T-helper 17 cell (primary cell): ENCODE data around the gene C4orf50. TPM values are rescaled to one million over a fixed set of nuclear protein-coding genes. Genes with fewer than 3 reads are reported as not detected.

Experiments used
- ATAC-seq: fragments of 150-1000 bp; cut with Tn5 transposase; 2 replicates; pipeline ENCODE4 v1.10.0; 2021; ENCODE audit warnings: mild to moderate bottlenecking, moderate library complexity
- DNase-seq, 3 donors: peaks; one replicate each; pipeline versions ENCODE4 v3.0.0 to v3.0.0-alpha.2; 2020 to 2021
- H3K9me3 ChIP-seq: one replicate; pipeline ENCODE4 v1.7.0; 2013; ENCODE audit warnings: low read length, mild to moderate bottlenecking; ENCODE audit not compliant: control insufficient read depth, poor library complexity, severe bottlenecking
- H3K27ac Mint-ChIP-seq: one replicate; pipeline ENCODE4 v1.8.0; 2022; ENCODE audit warnings: mild to moderate bottlenecking, moderate library complexity, mixed read lengths
- H3K27me3 Mint-ChIP-seq: one replicate; pipeline ENCODE4 v1.8.0; 2022; ENCODE audit warnings: mixed read lengths
- H3K36me3 Mint-ChIP-seq: one replicate; pipeline ENCODE4 v1.8.0; 2022; ENCODE audit warnings: low read depth, mixed read lengths
- H3K4me1 Mint-ChIP-seq: one replicate; pipeline ENCODE4 v1.8.0; 2022; ENCODE audit warnings: mild to moderate bottlenecking, mixed read lengths
- H3K4me3 Mint-ChIP-seq: one replicate; pipeline ENCODE4 v1.8.0; 2022; ENCODE audit warnings: mild to moderate bottlenecking, moderate library complexity, mixed read lengths
- total RNA-seq, 4 donors: library from RNA in 2 of 4; stranded (reverse) in 2 of 4; gene quantifications; one replicate each; pipeline ENCODE4 v1.2.3 and lab custom pipeline; 2022 to 2026

C4orf50 gene
- total RNA-seq (1 to 10 TPM in 1 of 2 donors, under 1 TPM in 1; 0.87 to 2.3 TPM), total RNA-seq (lab: John Stamatoyannopoulos, UW) (7.8 to 9.2 reads per million in 2 donors)

DNA sequence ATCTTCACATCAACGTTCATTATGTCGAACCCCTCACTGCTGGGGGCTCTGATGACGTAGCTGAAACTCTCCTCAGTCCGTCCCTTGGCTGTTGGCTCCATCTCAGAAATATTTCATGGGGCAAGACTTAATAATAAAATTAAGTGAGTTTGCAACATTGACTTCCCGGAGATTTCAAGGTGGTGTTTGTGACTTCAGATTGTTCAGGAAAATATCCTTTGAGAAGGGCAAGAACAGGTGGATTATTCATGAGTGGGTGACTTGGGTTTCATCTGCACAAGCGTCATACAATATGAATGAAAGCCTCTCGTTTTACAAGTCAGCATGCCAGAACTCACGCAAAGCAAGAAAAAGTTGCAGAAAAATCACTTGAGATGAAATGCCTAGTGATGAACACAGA, at the start of gene C4orf50:
Gene C4orf50, minus strand, starts transcription at position 101 of the 400 bp plus-strand sequence.
- H3K27ac Mint-ChIP-seq, result no peak within 1 kb of the TSS
- H3K4me3 Mint-ChIP-seq, result no peak within 1 kb of the TSS
- H3K36me3 Mint-ChIP-seq, result no peaks in the 10 kb centered on the region
- peaks cover 39% of the 10 kb centered on the region for H3K27me3 Mint-ChIP-seq
- H3K4me1 Mint-ChIP-seq, result no peaks in the 10 kb centered on the region
- H3K9me3 ChIP-seq, result no peaks in the 10 kb centered on the region
- DNase-seq (no peak), ATAC-seq (no peak)

GRCh38 chr4:6065934-6066590, 47.8 kb upstream of the C4orf50 start:
- Mint-ChIP-seq H3K36me3 (peaks cover 8% of the 10 kb centered on the region), H3K27ac (no peak overlapping the region), H3K27me3 (no peaks in the 10 kb centered on the region), H3K4me1 (no peaks in the 10 kb centered on the region), H3K4me3 (no peak overlapping the region)
- H3K9me3 ChIP-seq, result no peaks in the 10 kb centered on the region
- no peak for ATAC-seq
- no peak for DNase-seq

GRCh38 chr4:6065166-6065565, 46.9 kb upstream of the C4orf50 start:
- peaks cover 8% of the 10 kb centered on the region for H3K36me3 Mint-ChIP-seq
- H3K9me3 ChIP-seq, result peaks cover under 1% of the 10 kb centered on the region
- no peak for DNase-seq
- no peak for ATAC-seq
- H3K4me1 Mint-ChIP-seq, result no peaks in the 10 kb centered on the region
- no peaks in the 10 kb centered on the region for H3K27me3 Mint-ChIP-seq
- no peak overlapping the region for H3K27ac Mint-ChIP-seq
- H3K4me3 Mint-ChIP-seq, result no peak overlapping the region

DNA sequence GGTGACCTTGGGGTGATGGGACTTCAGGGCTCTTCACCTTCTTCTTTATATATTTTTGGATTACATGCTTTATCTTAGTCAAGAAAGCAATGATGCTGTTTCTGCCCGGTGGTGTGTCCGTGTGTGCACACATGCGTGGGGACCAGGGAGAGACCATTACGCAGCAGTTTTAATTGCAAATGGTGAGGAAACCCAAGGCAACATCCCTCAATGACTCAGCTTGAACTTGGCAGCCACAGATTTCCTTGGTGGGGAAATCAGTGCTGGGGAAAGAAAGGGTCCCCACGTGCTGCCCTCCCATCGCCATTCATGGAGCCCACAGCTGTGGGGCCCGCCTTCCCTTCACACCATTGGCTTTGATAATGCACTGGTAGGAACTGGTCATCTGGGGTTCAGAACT, 46.2 kb upstream of the C4orf50 start:
- no peak for DNase-seq
- no peak overlapping the region for H3K4me3 Mint-ChIP-seq
- H3K27ac Mint-ChIP-seq, result no peak overlapping the region
- peaks cover 7% of the 10 kb centered on the region for H3K9me3 ChIP-seq
- H3K27me3 Mint-ChIP-seq, result no peaks in the 10 kb centered on the region
- H3K4me1 Mint-ChIP-seq, result no peaks in the 10 kb centered on the region
- ATAC-seq, result no peak
- peaks cover 8% of the 10 kb centered on the region for H3K36me3 Mint-ChIP-seq

DNA sequence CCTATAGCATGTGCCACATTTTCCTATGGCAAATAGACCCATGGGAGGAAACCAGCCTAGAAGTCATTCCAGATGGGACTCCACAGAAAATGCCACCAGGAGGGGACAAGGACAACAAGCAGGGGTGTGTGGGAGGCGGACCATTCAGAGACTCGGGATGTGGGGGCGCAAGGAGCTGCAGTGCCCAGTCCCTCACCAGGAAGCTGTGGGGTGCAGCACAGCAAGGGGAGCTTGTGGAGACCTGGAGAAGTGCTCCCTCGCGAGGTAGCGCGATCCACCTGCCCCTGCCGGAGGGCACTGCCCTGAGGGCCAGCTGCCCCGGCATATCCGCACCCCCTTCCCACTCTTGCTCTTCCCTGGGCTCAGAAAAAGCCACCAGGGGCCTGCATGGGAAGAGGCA, 45.5 kb upstream of the C4orf50 start:
- Mint-ChIP-seq H3K4me1 (no peaks in the 10 kb centered on the region), H3K27ac (no peak overlapping the region), H3K4me3 (no peak overlapping the region), H3K36me3 (peaks cover 8% of the 10 kb centered on the region), H3K27me3 (no peaks in the 10 kb centered on the region)
- peaks cover 11% of the 10 kb centered on the region for H3K9me3 ChIP-seq
- no peak for ATAC-seq
- no peak for DNase-seq

DNA sequence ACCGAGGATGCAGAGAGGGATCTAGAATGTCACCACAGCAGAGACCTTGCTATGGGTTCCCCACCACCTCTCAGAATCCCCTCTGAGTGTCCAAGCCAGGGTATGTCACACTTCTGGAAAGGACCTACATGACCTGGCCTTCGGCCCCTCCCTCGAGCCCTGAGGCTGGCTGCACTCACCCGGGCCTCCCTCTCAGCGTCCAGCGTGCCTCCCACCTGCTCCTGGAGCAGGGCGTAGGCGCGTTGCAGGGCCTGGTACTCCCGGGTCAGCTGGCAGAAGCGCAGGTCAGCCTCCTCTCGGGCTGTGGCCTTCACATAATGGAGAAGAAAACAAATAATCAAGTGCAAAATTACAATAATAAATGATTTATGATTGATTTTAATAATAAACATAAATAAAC, 43.9 kb upstream of the C4orf50 start:
- no peak overlapping the region for H3K4me3 Mint-ChIP-seq
- H3K9me3 ChIP-seq, result peaks cover 12% of the 10 kb centered on the region
- H3K4me1 Mint-ChIP-seq, result no peaks in the 10 kb centered on the region
- no peak for DNase-seq
- H3K36me3 Mint-ChIP-seq, result peaks cover 8% of the 10 kb centered on the region
- no peak overlapping the region for H3K27ac Mint-ChIP-seq
- H3K27me3 Mint-ChIP-seq, result no peaks in the 10 kb centered on the region
- ATAC-seq, result no peak

- no peak for DNase-seq
- peaks cover 3% of the 10 kb centered on the region for H3K36me3 Mint-ChIP-seq
- H3K9me3 ChIP-seq, result peaks cover 12% of the 10 kb centered on the region
- no peak overlapping the region for H3K27ac Mint-ChIP-seq
- no peak for ATAC-seq
- no peaks in the 10 kb centered on the region for H3K4me1 Mint-ChIP-seq
- no peak overlapping the region for H3K4me3 Mint-ChIP-seq
- no peaks in the 10 kb centered on the region for H3K27me3 Mint-ChIP-seq
Measured at GRCh38 chr4:6059375-6059805, 41.2 kb upstream of the C4orf50 start.

DNA sequence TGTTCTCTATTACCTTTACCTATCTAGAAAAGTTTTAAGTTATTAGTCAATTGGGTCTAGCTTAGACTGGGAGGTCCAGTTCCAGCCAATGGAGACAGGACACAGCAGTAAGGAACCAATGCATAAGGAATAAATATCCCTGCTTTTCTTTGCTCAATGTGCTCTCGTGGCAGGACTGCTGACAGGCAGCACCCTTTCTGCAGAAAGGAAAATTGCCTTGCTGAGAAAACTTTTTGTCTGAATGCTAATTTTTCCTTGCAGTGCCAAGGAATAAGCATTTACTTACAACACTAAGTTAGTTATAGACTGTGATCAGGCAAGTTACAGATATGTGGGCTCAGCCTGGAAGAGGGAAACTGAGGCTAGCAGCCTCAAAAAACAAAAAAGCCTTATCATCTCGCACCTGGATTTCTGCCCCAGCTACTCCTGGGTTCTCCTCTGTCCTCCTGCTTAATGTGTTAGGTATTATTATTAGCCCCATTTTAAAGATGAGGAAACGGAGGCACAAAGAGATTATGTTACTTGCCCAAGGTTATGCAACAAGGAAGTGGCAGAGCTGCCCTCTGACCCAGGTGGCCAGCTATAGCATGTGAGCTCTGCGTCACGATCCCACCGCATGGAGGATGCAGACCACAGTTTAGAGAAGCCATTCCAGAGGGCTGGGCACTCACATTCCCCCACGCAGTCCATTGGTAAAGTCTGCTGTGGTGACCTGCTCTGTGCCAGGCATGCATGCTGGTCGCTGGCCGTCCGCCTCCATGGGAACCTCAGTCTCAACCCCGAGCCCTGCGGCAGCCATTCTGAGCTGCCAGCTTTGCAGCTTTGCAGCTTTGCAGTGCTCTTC, 40.5 kb upstream of the C4orf50 start:
- ATAC-seq (no peak), DNase-seq (no peak)
- Mint-ChIP-seq H3K27ac (no peak overlapping the region), H3K4me3 (no peak overlapping the region), H3K36me3 (peaks cover 3% of the 10 kb centered on the region), H3K4me1 (peaks cover 2% of the 10 kb centered on the region), H3K27me3 (no peaks in the 10 kb centered on the region)
- H3K9me3 ChIP-seq, result peaks cover 12% of the 10 kb centered on the region

DNA sequence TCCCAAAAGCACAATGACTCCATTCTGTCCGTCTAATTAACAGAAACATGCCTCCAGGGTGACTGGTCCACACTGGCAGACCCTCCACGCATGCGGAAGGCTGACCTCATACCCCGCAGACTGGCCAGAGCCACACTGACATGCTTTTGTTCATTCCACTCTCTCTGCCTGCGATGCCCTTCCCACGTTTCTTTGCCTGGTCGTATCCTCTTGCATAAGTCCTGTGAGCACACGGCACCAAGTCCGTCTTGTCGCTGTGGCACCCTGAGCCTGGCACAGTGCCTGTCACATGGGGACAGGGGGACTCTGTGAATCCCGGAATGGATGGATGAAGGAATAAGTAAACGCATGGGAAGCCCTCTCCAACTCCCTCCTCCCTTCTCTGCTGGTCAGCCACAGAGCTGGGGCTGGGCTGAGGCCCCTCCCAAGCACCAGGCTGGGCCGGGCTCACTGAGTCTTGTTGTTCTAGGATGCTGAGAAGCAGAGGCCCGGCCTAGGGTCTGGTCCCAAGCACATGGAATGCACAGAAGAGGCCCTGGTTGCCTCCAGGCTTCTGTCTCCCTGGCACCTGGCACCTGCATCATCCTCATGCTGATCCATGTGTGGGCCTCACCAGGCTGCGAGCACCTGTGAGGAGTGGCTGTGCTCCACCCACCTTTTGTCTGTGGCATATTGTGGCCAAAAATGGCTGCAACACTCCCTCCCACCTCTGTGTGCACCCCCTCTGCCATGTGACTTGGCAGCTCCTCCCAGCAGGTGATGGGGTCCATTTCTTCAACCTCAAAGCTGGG, 38.9 kb upstream of the C4orf50 start:
- no peak overlapping the region for H3K4me3 Mint-ChIP-seq
- no peak overlapping the region for H3K27ac Mint-ChIP-seq
- no peak for ATAC-seq
- DNase-seq, result no peak
- H3K9me3 ChIP-seq, result peaks cover 12% of the 10 kb centered on the region
- H3K27me3 Mint-ChIP-seq, result no peaks in the 10 kb centered on the region
- peaks cover 2% of the 10 kb centered on the region for H3K4me1 Mint-ChIP-seq
- H3K36me3 Mint-ChIP-seq, result no peaks in the 10 kb centered on the region

DNA sequence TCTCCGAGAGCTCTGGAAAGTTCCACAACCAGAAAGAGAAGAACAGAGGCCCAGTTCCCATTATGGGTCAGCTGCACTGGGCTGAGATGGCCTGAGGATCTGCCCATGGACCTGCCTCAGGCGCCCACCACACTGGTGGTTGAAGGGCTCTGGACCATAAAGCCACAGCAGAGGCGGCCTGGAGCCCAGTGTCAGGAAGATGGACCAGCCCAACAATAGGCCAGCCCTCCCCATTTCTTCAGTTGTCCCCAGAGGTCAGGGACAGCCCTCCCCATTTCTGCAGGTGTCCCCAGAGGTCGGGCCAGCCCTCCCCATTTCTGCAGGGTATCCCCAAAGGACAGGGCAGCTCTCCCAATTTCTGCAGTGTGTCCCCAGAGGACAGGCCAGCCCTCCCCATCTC, 37.2 kb upstream of the C4orf50 start:
- H3K4me1 Mint-ChIP-seq, result peaks cover 2% of the 10 kb centered on the region
- ATAC-seq, result no peak
- no peak overlapping the region for H3K4me3 Mint-ChIP-seq
- no peak overlapping the region for H3K27ac Mint-ChIP-seq
- H3K9me3 ChIP-seq, result peaks cover 12% of the 10 kb centered on the region
- no peak for DNase-seq
- H3K27me3 Mint-ChIP-seq, result no peaks in the 10 kb centered on the region
- no peaks in the 10 kb centered on the region for H3K36me3 Mint-ChIP-seq

GRCh38 chr4:6055030-6055429, 36.8 kb upstream of the C4orf50 start:
- DNase-seq, result no peak
- peaks cover 10% of the 10 kb centered on the region for H3K9me3 ChIP-seq
- no peak overlapping the region for H3K27ac Mint-ChIP-seq
- ATAC-seq, result no peak
- H3K4me3 Mint-ChIP-seq, result no peak overlapping the region
- H3K27me3 Mint-ChIP-seq, result no peaks in the 10 kb centered on the region
- no peaks in the 10 kb centered on the region for H3K36me3 Mint-ChIP-seq
- H3K4me1 Mint-ChIP-seq, result peaks cover 2% of the 10 kb centered on the region

- DNase-seq (no peak), ATAC-seq (no peak)
- H3K36me3 Mint-ChIP-seq, result no peaks in the 10 kb centered on the region
- H3K27ac Mint-ChIP-seq, result no peak overlapping the region
- H3K27me3 Mint-ChIP-seq, result no peaks in the 10 kb centered on the region
- no peak overlapping the region for H3K4me3 Mint-ChIP-seq
- peaks cover 2% of the 10 kb centered on the region for H3K4me1 Mint-ChIP-seq
- peaks cover 5% of the 10 kb centered on the region for H3K9me3 ChIP-seq
Measured at GRCh38 chr4:6054162-6054922, 36.1 kb upstream of the C4orf50 start.
